ENCODE data around the gene HOXB6.

The HOXB6 gene

DNA sequence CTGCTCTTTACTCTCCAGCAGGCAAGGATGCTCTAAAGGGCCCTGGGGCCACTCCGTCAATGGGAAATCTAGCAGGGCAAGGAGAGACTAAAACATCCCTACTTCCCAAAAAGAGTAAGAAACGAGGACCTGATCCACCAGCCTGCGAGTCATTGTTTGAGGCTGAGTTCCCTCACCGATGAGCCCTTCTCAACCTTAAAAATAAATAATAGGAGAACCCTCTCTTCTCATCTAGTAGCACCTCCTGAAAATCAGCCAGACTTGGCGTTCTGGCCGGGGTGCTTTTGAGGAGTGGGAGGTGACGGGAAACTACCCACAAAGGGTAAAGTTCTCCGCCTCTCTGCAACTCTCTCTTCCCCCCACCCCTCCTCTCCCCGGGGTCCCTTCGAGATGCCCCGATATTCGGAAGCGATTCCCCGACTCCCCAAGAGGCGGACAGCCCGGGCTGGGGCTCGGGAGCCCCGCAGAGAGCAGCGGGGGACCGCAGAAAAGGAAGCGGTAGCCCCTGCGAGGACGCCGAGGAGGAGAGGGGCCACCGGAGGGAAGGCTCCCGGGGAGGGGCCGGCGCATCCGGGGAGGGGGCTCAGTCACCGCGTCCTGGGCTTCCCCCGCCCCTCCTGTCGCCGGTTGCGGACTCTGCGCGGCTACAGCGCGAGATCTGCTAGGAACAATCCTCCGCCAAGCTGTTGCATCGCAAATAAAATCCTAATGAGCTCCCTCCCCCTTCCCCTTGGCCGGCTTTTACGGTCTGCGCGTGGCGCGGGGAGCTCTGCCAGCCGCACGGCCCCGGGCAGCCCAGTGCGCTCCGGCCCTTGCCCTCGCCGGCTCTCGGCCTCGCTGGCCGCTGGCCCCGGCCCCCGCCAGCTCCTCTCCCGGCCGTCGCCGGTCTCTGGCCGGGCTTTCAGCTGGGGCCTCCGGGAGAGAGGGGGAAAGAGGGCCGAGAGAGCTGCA, 20.0 kb upstream of the HOXB6 start:
- FAIRE-seq (no peak), DNase-seq (ENCODE audit: extremely low spot score, insufficient read length, low read depth) (no peak)

DNA sequence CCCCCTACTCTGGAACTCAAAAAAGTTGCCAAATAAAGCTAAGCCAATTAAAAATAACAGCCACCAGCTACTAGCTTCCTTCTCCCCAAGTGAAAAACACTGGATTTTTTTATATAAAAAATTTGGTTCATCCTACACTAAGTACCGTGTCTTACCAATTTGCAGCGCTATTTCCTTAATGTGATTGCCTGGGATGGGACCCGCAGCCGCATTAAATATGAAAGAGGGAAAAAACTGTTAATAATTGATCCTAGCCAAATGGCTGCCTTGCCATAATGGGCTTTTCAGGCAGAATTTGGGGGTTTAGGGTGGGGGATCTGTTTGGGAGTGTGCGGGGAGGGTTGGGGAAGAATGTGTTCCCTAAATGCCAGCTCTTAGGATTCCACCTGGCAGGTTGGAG, 19.3 kb upstream of the HOXB6 start:
- FAIRE-seq: no peak
- DNase-seq (ENCODE audit: extremely low spot score, insufficient read length, low read depth): no peak

DNA sequence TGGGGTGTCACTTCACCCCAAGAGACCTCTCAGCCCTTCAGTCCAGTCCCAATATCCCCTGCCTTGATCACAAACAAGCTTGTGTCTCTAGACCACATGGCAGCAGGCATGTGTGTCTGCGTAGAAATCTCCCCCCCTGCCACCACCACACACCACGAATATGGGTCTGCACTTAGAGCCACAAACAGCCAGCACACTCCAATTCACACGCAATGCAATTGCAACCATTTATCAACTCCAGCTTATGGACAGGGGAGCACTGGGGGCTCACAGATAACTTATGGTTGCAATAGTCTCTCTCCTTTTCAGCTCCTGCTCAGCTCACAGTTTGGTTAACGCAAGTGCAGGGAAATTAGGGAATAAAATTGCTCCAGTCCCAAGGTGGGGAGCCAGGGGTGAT, 18.8 kb upstream of the HOXB6 start:
- no peak for FAIRE-seq
- no peak for DNase-seq (ENCODE audit: extremely low spot score, insufficient read length, low read depth)

DNA sequence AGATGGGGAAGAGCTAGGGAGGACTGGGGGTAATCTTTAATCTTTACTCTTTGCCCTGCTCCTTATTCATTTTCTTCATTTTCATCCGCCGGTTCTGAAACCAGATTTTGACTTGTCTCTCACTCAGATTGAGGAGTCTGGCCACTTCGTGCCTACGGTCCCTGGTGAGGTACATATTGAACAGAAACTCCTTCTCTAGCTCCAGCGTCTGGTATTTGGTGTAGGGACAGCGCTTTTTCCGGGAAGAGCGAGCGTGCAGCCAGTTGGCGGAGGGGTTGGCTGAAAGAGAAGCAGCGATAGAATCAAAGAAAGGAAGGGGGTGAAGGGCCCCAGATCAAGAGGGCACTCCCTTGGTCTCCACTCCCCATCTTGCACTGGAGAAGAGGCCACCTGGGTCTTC, 18.1 kb upstream of the HOXB6 start:
- no peak for FAIRE-seq
- DNase-seq (ENCODE audit: extremely low spot score, insufficient read length, low read depth): no peak

- DNase-seq (ENCODE audit: extremely low spot score, insufficient read length, low read depth) (no peak), FAIRE-seq (no peak)
Observed at GRCh38 chr17:48621410-48622392, 16.9 kb upstream of the HOXB6 start.

DNA sequence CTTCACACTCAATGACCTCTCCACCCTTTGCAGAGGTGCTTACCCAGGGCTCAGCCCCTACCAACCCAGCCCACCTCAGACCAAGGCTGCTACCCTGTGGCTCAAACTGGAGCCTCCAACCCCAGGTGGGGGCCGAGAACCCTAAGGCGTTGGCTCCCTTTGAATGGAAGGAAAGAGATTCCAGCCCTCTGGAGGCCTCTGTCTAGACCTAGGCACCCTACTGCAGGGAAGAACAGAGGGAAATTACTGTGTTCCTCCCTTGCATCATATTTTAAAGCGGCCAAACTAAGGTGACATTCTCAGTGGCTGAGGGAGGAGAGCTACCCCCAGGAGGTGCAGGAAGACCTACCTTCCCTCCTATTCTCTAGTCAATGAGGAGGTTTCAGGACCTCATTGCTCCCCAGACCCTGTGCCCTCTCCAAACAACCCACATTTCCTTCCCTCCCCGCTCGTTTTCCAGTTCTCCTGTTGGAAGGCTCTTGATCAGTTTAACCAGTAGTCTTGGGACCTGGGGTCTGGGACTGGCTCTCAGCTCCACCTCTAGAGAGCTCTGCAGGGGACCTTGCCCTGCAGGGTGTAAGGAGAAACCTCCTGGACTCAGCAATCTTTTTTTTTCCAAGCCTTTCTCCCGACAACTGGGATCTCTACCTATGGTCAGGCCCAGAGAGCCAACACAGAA, 15.8 kb upstream of the HOXB6 start:
- no peak for FAIRE-seq

GRCh38 chr17:48619826-48620449, 15.2 kb upstream of the HOXB6 start:
- FAIRE-seq: no peak
- DNase-seq (ENCODE audit: extremely low spot score, insufficient read length, low read depth): no peak

More for the DNA sequence above, 15.8 kb upstream of the HOXB6 start:
- no peak for DNase-seq (ENCODE audit: extremely low spot score, insufficient read length, low read depth)

- DNase-seq (ENCODE audit: extremely low spot score, insufficient read length, low read depth) (peak; percentile 91), FAIRE-seq (peak; percentile 81)
Observed at GRCh38 chr17:48618256-48618896, 13.6 kb upstream of the HOXB6 start.

GRCh38 chr17:48617471-48618255, 12.9 kb upstream of the HOXB6 start:
- no peak for FAIRE-seq

DNA sequence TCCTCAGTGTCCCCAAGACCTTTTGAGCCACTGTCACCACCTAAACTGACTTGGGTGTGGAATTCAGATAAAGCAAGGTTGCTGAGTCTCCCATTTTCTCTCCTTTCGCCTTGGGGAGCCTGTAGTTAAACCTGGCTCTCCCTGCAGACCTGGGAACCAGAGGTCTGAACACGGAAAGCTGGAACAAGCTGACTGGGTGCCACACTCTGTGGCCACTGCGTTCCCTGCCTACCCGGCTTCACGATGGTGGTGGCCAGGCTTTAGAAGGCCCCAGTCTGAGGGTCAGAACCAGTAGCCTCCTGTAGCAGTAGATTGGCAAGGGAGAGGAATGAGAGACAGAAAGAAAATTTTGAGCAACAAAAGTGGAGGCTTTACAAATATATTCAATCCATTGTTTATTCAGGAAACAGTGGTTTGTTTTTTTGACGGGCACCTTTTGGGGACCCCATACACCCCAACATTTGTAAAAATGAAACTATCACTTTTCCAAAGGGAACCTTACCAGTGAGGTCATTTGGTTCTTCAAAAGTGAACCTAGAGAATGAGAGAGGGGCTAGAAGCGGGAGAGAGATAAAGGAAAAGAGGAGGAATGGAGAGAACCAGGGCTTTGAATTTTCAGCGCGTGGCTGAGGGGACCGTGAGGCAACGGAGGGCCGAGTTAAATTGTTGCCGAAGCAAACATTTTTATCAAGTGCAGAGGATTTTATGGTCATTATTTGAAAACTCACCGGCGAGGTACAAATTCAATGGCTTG, 12.1 kb upstream of the HOXB6 start:
- no peak for FAIRE-seq
- no peak for DNase-seq (ENCODE audit: extremely low spot score, insufficient read length, low read depth)

More at GRCh38 chr17:48617471-48618255, 12.9 kb upstream of the HOXB6 start:
- no peak for DNase-seq (ENCODE audit: extremely low spot score, insufficient read length, low read depth)

GRCh38 chr17:48615963-48616716, 11.4 kb upstream of the HOXB6 start:
- FAIRE-seq: no peak
- no peak for DNase-seq (ENCODE audit: extremely low spot score, insufficient read length, low read depth)

- DNase-seq (ENCODE audit: extremely low spot score, insufficient read length, low read depth) (no peak), FAIRE-seq (no peak)
Observed at GRCh38 chr17:48615047-48615962, 10.5 kb upstream of the HOXB6 start, which contains the start of gene HOXB8. TSS of gene HOXB8 (minus strand) at chr17:48615292. CDS start at chr17:48614704, 588 bp downstream.

GRCh38 chr17:48613862-48614694, 9.3 kb upstream of the HOXB6 start:
- no peak for DNase-seq (ENCODE audit: extremely low spot score, insufficient read length, low read depth)
- no peak for FAIRE-seq

DNA sequence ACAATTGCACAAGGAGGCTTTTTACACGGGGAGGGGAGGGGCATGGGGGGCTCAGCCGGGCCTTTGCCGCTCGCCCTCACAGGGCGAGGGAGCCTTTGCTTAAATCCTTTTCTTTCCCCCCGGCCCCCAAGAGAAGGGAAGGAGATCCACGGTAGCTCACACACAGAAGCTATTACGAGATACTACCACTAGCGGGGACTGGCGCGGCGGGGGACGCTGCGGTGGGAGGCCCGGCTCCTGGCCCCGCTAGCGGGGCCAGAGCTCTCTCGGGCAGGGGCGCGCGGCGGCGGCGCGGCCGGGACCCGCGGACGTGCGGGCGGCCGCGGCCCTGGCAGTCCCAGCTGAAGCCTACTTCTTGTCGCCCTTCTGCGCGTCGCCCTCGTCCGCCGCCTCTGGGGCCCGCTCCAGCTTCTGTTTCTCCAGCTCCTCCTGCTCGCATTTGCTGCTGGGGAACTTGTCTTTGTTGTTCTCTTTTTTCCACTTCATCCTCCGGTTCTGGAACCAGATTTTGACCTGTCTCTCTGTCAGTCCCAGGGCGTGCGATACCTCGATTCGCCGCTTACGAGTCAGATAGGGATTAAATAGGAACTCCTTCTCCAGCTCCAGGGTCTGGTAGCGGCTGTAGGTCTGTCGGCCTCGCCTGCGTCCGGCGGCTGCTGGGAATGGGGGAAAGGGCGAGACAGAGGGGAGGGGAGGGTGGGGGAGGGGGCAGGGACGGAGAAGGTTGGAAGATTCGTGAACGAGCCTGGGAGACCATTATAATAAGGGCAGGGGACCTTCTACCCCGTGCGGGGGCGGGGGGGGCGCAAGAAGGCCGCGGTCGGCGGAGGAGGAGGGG, 8.3 kb upstream of the HOXB6 start:
- peak; percentile 52 for FAIRE-seq
- no peak for DNase-seq (ENCODE audit: extremely low spot score, insufficient read length, low read depth)
